CD4-positive, alpha-beta T cell treated with Interleukin-4 for 1 hour (primary cell): Measurements from ENCODE around the gene TSEN2.

Source experiments
- DNase-seq, 2 donors: peaks; one replicate each; pipeline ENCODE4 v3.0.0-alpha.2; 2020 to 2022

The TSEN2 gene

DNA sequence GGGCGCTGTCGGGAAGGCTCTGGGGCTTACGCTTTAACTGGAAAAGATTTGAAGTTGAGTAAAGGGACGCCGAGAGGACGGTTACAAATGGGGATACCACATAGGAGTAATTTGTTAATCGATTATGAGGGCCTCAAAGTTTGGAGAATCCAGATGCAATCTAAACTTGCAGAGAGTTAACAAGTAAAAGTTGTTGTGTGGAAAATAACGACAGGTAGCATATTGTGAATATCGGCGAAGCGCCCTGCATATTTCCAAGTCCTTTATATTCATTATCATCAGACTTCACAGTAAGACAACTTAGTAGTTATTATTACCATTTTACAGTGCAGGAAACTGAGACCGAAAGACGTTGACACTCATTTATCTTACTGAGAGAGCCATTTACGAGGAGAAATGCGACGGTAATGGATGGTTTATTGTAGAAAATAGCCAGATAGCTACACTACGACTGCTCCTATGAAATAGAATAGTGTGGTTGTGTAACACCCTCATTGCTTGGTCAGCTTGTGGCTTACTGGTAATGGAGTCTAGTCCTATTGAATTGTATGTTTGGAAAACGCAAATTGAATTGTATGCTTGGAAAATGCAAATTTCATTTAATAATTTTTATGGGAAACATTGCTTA lies 73.3 kb downstream of the TSEN2 start:
- no peak for DNase-seq

DNA sequence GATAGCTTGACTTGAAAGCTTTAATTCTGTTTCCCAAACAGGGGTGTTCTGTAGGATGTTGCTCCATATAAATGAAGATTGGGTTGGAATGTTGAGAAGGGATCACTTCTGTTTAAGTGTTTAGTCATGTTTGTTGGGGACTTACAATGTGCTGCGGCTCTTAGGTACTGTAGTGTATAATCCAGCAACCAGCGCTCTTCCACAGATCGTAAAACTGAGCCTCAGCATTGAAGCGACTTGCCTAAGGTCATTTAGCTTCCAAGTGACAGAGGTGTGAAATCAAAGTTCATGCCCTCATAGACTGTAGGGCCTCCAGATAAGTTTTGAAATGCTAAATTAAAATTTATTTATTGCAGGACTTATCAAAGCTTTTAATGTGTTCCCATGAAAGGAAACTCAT lies 74.4 kb downstream of the TSEN2 start:
- no peak for DNase-seq

DNA sequence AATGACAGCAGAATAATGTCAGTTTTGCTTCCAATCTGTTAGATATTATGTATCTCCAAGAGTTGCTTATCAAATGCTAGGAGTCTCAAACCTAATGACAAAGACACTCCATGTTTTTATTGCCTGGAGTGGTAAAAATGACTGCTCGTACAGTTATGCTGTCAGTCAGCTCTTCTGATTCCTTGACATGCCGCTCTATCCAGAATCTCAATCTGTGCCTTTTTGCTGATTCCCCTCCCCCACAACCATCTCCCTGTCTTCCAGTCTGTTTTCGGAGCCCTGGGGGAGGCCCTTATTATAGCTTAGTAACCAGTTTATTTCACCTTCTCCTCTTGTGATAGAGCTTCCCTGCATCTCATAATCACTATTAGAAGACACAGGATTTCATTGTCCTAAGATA lies 75.2 kb downstream of the TSEN2 start:
- no peak for DNase-seq

DNA sequence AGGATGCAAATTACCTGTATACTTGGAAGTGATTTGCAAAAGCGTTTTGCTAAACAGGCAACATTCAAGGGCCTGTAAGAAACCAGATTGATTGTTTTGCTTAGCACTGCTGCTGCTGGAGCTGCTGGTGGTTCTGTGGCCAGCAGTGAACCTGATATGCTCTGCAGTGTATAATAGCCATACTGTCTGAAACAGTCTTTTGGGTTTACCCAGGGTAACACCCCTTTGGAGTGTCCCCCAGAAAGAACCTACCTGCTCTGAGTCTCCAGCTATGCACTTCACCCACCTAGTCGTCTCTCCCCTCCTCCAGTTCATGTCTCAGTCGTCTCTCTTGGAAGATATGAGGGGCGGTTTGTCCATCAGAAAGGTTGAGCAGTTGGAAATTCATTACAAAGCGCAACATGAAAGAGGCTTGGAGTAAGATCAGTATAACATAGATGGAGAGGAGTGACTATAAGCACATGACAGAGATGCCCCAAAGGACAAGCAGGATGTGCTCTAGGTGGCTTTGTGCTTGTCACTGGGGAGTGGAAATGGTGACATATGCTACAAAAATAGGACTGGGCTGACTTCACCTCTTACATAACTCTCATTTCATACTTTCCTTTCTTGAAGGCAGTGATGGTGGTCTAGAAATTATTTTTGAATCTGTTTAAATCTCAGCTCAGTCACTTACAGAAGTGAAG lies 76.4 kb downstream of the TSEN2 start:
- no peak for DNase-seq

DNA sequence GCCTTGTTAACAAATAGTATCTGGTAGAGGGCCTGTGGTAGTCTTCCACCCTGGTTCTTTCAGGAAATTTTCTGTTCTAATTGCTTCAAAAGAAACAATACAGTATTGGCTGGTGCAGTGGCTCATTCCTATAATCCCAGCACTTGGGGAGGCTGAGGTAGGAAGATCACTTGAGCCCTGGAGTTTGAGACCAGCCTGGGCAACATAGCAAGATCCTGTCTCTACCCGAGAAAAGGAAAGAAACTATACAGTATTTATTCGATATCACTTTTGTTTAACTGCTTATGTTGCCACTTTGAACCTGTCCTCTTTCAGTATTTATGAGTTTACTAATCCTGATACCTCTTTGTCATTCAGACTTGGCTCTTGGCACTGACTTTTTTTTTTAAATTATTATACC lies 77.1 kb downstream of the TSEN2 start:
- DNase-seq, result no peak

DNA sequence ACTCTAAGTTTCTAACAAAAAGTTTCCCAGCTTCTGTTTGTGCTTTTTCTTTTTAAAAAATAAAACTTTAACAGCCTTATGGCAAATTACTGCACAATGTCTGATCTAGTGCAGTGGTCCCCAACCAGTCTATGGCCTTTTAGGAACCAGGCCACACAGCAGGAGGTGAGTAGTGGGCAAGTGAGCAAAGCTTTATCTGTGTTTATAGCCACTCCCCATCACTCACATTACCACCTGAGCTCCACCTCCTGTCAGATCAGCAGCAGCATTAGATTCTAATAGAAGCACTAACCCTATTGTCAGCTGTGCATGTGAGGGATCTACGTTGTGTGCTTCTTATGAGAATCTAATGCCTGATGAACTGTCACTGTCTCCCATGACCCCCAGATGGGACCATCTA lies 78.2 kb downstream of the TSEN2 start:
- DNase-seq, result no peak

DNA sequence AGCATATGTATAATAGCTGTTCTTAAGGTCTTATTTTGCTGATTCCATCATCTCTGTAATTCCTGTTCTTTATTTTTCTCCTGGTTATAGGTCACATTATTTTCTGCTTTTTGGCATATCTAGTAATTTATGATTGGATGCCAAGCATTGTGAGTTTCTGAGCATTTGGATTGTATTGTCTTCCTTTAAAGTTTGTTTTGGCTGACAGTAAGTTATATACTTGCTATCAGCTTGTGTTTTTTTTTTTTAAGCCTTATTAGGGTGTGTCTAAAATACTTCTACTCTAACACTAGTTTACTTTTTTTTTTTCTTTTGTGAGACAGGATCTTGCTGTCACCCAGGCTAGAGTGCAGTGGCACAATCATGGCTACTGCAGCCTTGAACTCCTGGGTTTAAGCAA lies 82.7 kb downstream of the TSEN2 start:
- DNase-seq, result no peak

DNA sequence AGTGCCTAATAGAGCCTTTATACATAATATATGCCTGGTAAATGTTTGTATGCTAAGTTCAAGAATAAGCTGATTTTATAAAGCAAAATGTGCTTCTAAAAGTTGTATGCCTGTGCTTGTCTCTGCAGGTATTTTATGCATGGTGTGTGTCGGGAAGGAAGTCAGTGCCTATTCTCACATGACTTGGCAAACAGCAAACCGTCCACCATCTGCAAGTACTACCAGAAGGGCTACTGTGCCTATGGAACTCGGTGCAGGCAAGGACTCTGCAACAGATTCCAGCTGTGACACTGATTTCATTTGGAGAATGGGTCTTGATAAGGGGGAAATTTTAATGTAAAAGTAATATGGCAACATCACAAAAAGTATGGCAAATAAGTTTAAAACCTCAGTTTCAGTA lies 84.5 kb downstream of the TSEN2 start:
- no peak for DNase-seq

DNA sequence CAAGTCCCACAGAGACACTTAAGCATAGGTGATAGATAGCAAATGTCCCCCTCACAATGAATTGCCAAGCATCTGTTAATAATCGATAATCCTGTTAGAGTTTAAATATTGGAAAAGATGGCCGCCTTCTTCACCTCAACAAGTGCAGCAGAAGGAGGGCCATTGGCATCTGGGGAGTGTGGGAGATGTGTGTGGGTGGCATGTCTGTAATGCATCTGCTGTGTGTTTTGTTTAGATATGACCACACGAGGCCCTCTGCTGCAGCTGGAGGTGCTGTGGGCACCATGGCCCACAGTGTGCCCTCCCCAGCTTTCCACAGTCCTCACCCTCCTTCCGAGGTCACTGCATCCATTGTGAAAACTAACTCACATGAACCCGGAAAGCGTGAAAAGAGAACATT lies 85.6 kb downstream of the TSEN2 start:
- no peak for DNase-seq

DNA sequence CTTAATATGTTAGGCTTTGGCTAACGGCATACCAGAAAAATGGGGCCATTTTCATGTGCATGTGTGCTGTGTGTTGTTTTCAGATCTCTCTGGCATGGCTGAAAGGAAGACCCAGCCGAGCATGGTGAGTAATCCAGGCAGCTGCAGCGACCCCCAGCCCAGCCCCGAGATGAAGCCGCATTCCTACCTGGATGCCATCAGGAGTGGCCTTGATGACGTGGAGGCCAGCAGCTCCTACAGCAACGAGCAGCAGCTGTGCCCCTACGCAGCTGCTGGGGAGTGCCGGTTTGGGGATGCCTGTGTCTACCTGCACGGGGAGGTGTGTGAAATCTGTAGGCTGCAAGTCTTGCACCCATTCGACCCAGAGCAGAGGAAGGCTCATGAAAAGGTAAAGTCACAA lies 87.7 kb downstream of the TSEN2 start:
- no peak for DNase-seq

DNA sequence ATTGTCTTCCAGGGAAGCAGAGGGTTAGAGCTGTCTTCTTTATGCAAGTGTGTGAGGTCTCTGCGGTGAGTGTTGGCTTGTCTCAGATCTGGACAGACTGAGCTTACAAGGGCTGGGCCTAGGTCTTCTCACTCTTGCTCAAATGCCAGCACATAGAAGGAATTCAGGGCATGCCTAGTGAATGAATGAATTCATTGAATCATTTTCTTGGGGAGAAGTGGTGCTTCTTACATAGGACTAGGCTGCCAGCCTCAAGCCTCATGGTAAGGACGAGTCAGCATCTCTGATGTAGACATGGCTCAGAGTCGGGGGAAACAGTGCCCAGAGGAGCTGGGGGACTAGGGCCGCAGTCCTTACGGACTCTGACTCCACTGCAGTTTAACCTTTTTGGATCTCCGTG lies 89.9 kb downstream of the TSEN2 start:
- DNase-seq, result no peak

DNA sequence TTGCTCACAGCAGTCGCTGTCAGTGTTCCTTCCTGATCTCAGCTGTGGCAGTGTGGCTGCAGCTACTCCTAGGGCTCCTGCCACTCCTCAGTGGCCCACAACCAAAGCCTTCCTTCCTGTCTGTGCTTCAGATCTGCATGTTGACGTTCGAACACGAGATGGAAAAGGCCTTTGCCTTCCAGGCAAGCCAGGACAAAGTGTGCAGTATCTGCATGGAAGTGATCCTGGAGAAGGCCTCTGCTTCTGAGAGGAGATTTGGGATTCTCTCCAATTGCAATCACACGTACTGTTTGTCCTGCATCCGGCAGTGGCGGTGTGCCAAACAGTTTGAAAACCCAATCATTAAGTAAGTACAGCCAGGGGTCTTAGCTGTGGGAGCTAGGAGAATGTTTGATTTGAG lies 90.4 kb downstream of the TSEN2 start:
- no peak for DNase-seq

DNA sequence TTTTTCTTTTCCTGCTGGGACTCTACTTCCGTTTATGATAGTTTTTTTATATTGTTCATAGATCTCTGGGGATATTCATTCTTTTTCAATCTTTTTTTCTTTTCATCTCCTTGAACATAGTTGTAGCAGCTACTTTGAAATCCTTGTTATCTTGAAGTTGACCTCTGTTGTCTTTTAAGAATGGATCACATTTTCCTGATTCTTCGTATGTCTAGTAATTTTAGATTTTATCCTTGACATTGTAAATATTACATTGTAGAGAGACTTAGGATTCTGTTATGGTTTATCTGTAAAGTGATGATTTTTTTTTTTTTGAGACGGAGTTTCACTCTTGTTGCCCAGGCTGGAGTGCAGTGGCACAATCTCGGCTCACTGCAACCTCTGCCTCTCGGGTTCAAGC lies 93.1 kb downstream of the TSEN2 start:
- DNase-seq, result no peak

DNA sequence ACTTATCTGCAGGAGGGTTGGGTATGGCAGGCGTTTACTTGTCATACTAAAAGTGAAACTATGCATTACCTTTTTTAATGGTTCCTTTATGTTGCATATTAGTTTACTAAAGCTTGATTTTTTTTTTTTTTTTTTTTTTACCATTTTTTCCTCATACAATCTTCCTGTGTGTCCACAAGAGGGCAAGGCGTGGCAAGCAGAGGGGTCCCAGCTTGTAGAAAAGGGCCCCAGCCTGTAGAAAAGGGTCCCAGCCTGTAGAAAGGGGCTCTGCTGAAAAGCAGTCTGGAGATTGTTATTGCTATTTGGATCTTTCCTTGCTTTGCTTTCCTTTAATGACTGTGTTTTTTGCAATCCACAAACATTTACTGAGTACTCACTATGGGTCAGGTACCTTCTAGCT lies 94.5 kb downstream of the TSEN2 start:
- DNase-seq, result no peak

DNA sequence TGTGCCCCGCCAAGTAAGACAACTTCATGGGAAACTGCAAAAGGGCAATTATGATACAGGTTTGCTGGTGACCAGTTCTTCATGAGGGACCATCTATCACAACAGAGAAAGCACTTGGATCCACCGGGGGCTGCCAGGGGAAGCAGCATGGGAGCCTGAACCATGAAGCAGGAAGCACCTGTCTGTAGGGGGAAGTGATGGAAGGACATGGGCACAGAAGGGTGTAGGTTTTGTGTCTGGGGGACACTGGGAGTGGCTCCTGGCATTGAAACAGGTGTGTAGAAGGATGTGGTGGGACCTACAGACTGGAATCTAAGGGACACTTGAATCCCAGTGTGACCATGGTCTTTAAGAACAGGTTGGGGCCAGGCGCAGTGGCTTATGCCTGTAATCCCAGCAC lies 95.2 kb downstream of the TSEN2 start:
- no peak for DNase-seq

DNA sequence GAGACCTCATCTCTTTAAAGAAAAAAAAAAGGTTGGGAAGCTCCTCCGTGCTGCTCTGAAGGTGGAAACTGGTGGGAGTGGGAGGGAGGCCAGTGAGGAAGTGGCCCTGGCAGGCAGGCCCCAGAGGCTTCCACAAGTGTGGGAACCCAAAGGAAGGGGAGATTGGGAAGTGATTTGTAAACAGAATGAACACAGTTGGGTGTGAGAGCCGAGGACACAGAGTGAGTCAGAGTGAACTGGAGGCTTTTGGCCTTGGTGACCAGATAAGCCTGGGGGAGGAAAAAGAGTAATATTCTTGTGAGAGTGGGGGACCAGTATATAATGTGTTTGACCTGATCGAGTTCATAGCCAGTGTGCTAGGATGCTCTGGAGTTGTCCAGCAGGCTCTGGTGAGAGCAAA lies 95.6 kb downstream of the TSEN2 start:
- no peak for DNase-seq

DNA sequence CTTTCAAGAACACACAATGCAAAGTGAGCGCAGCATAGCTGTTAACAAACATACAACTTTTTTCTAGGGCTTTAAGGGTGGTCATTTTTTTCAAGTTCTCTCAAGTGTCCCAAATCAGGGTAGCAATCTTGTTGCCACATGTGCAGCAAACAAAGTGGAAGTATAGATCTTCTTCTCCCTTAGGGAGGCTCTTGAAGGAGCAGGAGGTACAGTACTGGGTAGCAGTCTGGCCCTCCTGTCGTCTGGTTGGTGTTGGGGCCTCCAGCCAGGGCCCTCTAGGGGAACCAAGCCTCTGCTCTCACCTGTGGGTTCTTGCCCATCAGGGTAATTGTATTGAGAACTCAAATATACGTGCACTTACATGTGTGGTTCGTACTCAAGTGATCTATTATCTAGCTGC lies 98.5 kb downstream of the TSEN2 start:
- DNase-seq, result no peak
